Measurements from ENCODE around the gene UBE2D2. TPM values are rescaled to one million over a fixed set of nuclear protein-coding genes. Genes with fewer than 3 reads are reported as not detected.

UBE2D2 gene
- total and polyA plus RNA-seq, 2 of the 4 experiments (the other 2 are of a cell fraction) = 26.9 to 35.7 TPM

GRCh38 chr5:139640421-139641115 lies 79.4 kb downstream of the UBE2D2 start:
- Histone ChIP-seq H2AFZ (replicated peaks; ENCODE audit: low read length, poor library complexity) (no peak overlapping the region), H3K4ac (ENCODE audit: low read depth, low read length) (no peak overlapping the region), H3K27me3 (ENCODE audit: control insufficient read depth, insufficient read depth, low read length) (no peaks in the 10 kb centered on the region), H2BK20ac (ENCODE audit: low read depth, low read length) (no peak overlapping the region), H3K4me2 (ENCODE audit: low read depth, low read length) (no peak overlapping the region), H2BK15ac (ENCODE audit: low read depth, low read length) (no peak overlapping the region), H3K36me3 (ENCODE audit: control insufficient read depth, insufficient read depth, low read length) (no peaks in the 10 kb centered on the region), H4K5ac (ENCODE audit: low read depth, low read length) (no peak overlapping the region), H3K56ac (ENCODE audit: extremely low read depth, insufficient read depth, low read length) (no peak overlapping the region), H3K4me1 (ENCODE audit: control insufficient read depth, insufficient read depth, low read length) (peaks cover 23% of the 10 kb centered on the region), H3K9me3 (ENCODE audit: control insufficient read depth, insufficient read depth, low read length) (no peaks in the 10 kb centered on the region), H4K91ac (ENCODE audit: insufficient read depth, low read depth, low read length) (peak overlapping the region; percentile 3; the same call in 1 of the 2 replicates), H3K27ac (ENCODE audit: insufficient read depth, low read length) (no peak overlapping the region), H3K9me1 (ENCODE audit: insufficient read depth, low read length) (peaks cover 19% of the 10 kb centered on the region), H3K4me3 (ENCODE audit: insufficient read depth, low read depth, low read length) (no peak overlapping the region), H2AK9ac (replicated peaks; ENCODE audit: low read depth, low read length, poor library complexity) (no peak overlapping the region), H2BK5ac (ENCODE audit: low read depth, low read length, poor library complexity, severe bottlenecking) (no peak overlapping the region), H2AK5ac (ENCODE audit: low read depth, low read length) (peak overlapping the region; percentile 31; the same call in 1 of the 2 replicates), H3K79me1 (ENCODE audit: low read depth in 1 of 2, low read length in 2 of 2) (peaks cover 4 to 21% of the 10 kb centered on the region in 2 experiments; a peak in 3 of 4 replicates), H4K8ac (ENCODE audit: low read depth in 2 of 2, low read length in 2 of 2) (no peak overlapping the region), H4K20me1 (ENCODE audit: insufficient read depth, low read length) (peaks cover under 1% of the 10 kb centered on the region; the same call in 1 of the 2 replicates), H3K23ac (ENCODE audit: low read depth, low read length) (no peak overlapping the region), H3K18ac (ENCODE audit: low read depth, low read length) (no peak overlapping the region), H2BK120ac (ENCODE audit: low read depth, low read length) (no peak overlapping the region), H3K9ac (ENCODE audit: low read depth, low read length) (no peak overlapping the region), H3K14ac (replicated peaks; ENCODE audit: low read depth, low read length) (no peak overlapping the region)
- ATAC-seq (ENCODE audit: low read depth) (no peak), DNase-seq (no peak)
- dilution Hi-C loops (cut with HindIII; ENCODE audit: low sequenced_read_pairs, unreplicated experiment) (loop anchor here (25.0 kb wide), 1 partner anchor 122 kb away; no protein-coding TSS in a partner anchor), intact Hi-C loops (cut with micrococcal nuclease) (no loop called here), in situ Hi-C loops (cut with MboI; ENCODE audit: low sequenced_read_pairs) (loop anchor here (25.0 kb wide), 1 partner anchor 472 kb away; the partner anchor contains the start of gene PURA)
- ChIA-PET CTCF (interaction anchor here (0.7 kb wide), 1 partner anchor 135 kb away, joined by 4 read pairs; no protein-coding TSS in a partner anchor), POLR2A (ENCODE audit: unreplicated experiment) (no interaction called here)
- BruUV-seq (replicated peaks) = no TSS peak
- no peak for TF ChIP-seq USF2 (IDR thresholded peaks at IDR 0.05; ENCODE audit: low read depth, low read length)
- TF ChIP-seq FOS (IDR thresholded peaks at IDR 0.05; ENCODE audit: low read depth, low read length) = no peak
- no peak for TF ChIP-seq CHD1 (IDR thresholded peaks at IDR 0.05; ENCODE audit: low read depth, low read length)
- no peak for TF ChIP-seq RCOR1 (IDR thresholded peaks at IDR 0.05; ENCODE audit: insufficient replicate concordance, low read length)
- TF ChIP-seq POLR2A (IDR thresholded peaks at IDR 0.05; ENCODE audit: low read depth, low read length) = no peak
- TF ChIP-seq NFE2L2 (IDR thresholded peaks at IDR 0.05; ENCODE audit: low read depth, low read length) = no peak
- no peak for TF ChIP-seq MXI1 (IDR thresholded peaks at IDR 0.05; ENCODE audit: borderline replicate concordance, low read depth, low read length)
- TF ChIP-seq CEBPB (IDR thresholded peaks at IDR 0.05; ENCODE audit: low read depth, low read length) = no peak
- no peak for TF ChIP-seq BHLHE40 (IDR thresholded peaks at IDR 0.05; ENCODE audit: low read depth, low read length)
- no peak for TF ChIP-seq SMC3 (IDR thresholded peaks at IDR 0.05; ENCODE audit: low read depth, low read length)
- no peak for TF ChIP-seq RFX5 (IDR thresholded peaks at IDR 0.05; ENCODE audit: low read depth, low read length)
- no peak for TF ChIP-seq MAZ (IDR thresholded peaks at IDR 0.05; ENCODE audit: borderline replicate concordance, low read depth, low read length)
- TF ChIP-seq RAD21 (IDR thresholded peaks at IDR 0.05; ENCODE audit: low read length) = no peak
- TF ChIP-seq CTCF (conservative IDR thresholded peaks at IDR 0.05; ENCODE audit: low read depth, low read length) = no peak
- WGBS, 2 experiments (ENCODE audit: extremely low coverage in 2 of 2, insufficient read length in 1 of 2) = 78% methylated on average over 11 of the region's 13 CpGs; no CpG with 5 or more reads in 1 of the 2 experiments
